ENCODE results near the gene LAPTM5.

DNA sequence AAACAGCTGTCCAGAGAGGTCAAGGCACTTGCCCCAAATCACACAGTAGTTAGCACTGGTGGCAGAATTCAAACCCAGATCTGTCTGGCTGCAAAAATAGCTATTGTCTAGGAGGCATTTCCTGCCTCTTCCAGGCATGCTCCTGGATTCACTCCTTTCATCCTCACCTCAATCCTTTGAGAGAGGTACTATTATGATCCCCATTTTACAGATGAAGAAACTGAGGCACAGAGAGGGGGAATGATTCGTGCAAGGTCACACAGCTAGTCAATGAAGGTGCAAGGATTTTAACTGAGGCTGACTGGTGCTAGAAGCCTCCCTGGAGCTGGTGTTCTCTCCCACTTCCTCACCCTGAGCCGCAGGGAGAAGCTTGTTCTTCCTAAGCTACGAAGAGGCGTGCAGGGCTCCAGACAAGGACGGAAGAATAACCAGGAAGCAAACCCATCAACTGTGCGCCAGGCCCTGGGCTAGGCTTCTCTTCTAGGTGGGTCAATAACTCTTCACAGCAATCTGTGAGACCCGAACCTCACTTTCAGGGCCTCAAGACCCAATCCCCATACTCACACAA is 631 bp upstream of the LAPTM5 start:
- TF ChIP-seq SUZ12 (IDR thresholded peaks at IDR 0.05), result no peak
- TF ChIP-seq ELF4 (IDR thresholded peaks at IDR 0.05), result no peak
- TF ChIP-seq ARNT (IDR thresholded peaks at IDR 0.05), result no peak
- TF ChIP-seq BHLHE40 (IDR thresholded peaks at IDR 0.05; ENCODE audit: borderline replicate concordance), result no peak
- TF ChIP-seq FOXK2 (IDR thresholded peaks at IDR 0.05), result no peak
- TF ChIP-seq TARDBP (IDR thresholded peaks at IDR 0.05), result no peak
- TF ChIP-seq NFRKB (IDR thresholded peaks at IDR 0.05), result no peak
- no peak for TF ChIP-seq ZNF384 (IDR thresholded peaks at IDR 0.05)
- no peak for TF ChIP-seq FOXM1 (IDR thresholded peaks at IDR 0.05; ENCODE audit: borderline replicate concordance)
- TF ChIP-seq HDGF (IDR thresholded peaks at IDR 0.05; ENCODE audit: borderline replicate concordance), result no peak

Data from HEK293T (cell line).